GM18868 (cell line): Measurements from ENCODE around the gene PPP1R1A.

Experiments
- ATAC-seq: cut with Tn5 transposase; IDR thresholded peaks from one replicate; pipeline ENCODE4 v1.9.1; 2021; ENCODE audit warnings: mild to moderate bottlenecking, moderate library complexity; ENCODE audit not compliant: unreplicated experiment

The PPP1R1A gene

GRCh38 chr12:54588110-54588889 is at the start of gene PPP1R1A:
TSS of gene PPP1R1A (minus strand) at chr12:54588659. CDS start at chr12:54588488, 171 bp downstream.
- no peak for ATAC-seq

GRCh38 chr12:54634795-54635194 is 46.3 kb upstream of the PPP1R1A start, which contains the start of gene LACRT:
TSS of gene LACRT (minus strand) at chr12:54634895. CDS start at chr12:54634841, 54 bp downstream.
- ATAC-seq = no peak

GRCh38 chr12:54631988-54632728 is 43.7 kb upstream of the PPP1R1A start:
- ATAC-seq = no peak

GRCh38 chr12:54631551-54631950 is 43.1 kb upstream of the PPP1R1A start:
- no peak for ATAC-seq

GRCh38 chr12:54629925-54630324 is 41.5 kb upstream of the PPP1R1A start:
- ATAC-seq = no peak

GRCh38 chr12:54628186-54628846 is 39.9 kb upstream of the PPP1R1A start:
- no peak for ATAC-seq

GRCh38 chr12:54627304-54627703 is 38.8 kb upstream of the PPP1R1A start:
- no peak for ATAC-seq

GRCh38 chr12:54625598-54625997 is 37.1 kb upstream of the PPP1R1A start:
- no peak for ATAC-seq

GRCh38 chr12:54624315-54625279 is 36.1 kb upstream of the PPP1R1A start:
- ATAC-seq = no peak

GRCh38 chr12:54622463-54623183 is 34.2 kb upstream of the PPP1R1A start:
- ATAC-seq = peak; percentile 52

GRCh38 chr12:54616933-54617680 is 28.6 kb upstream of the PPP1R1A start:
- no peak for ATAC-seq

- no peak for ATAC-seq
Measured at GRCh38 chr12:54612225-54612750, 23.8 kb upstream of the PPP1R1A start.

- ATAC-seq = no peak
Measured at GRCh38 chr12:54611715-54612149, 23.3 kb upstream of the PPP1R1A start.

- ATAC-seq = no peak
Measured at GRCh38 chr12:54608769-54609168, 20.3 kb upstream of the PPP1R1A start.

GRCh38 chr12:54608156-54608555 is 19.7 kb upstream of the PPP1R1A start:
- no peak for ATAC-seq

GRCh38 chr12:54606556-54606955 is 18.1 kb upstream of the PPP1R1A start:
- ATAC-seq = no peak

GRCh38 chr12:54605138-54605970 is 16.9 kb upstream of the PPP1R1A start:
- ATAC-seq = no peak

- no peak for ATAC-seq
Measured at GRCh38 chr12:54604436-54604835, 16.0 kb upstream of the PPP1R1A start.
